Chondrocyte (in vitro differentiated cells): ENCODE measurements around the gene RADX. TPM values are rescaled to one million over a fixed set of nuclear protein-coding genes. Genes with fewer than 3 reads are reported as not detected.

Experiments used
- DNase-seq: peaks from one replicate; pipeline ENCODE4 v3.0.0; 2021; ENCODE audit warnings: mixed read lengths, low spot score
- H3K27ac Mint-ChIP-seq: one replicate; pipeline ENCODE4 v1.8.0; 2021; ENCODE audit warnings: mild to moderate bottlenecking, moderate library complexity, mixed read lengths; ENCODE audit not compliant: unreplicated experiment
- H3K27me3 Mint-ChIP-seq: 2 replicates; pipeline ENCODE4 v1.8.0; 2021; ENCODE audit warnings: low read depth, mixed read lengths
- H3K36me3 Mint-ChIP-seq: 2 replicates; pipeline ENCODE4 v1.8.0; 2021; ENCODE audit warnings: low read depth, mixed read lengths
- H3K4me1 Mint-ChIP-seq: 2 replicates; pipeline ENCODE4 v1.8.0; 2021; ENCODE audit warnings: low read depth, mild to moderate bottlenecking, mixed read lengths
- H3K4me3 Mint-ChIP-seq: one replicate; pipeline ENCODE4 v1.8.0; 2021; ENCODE audit warnings: mild to moderate bottlenecking, moderate library complexity, mixed read lengths; ENCODE audit not compliant: unreplicated experiment
- H3K9me3 Mint-ChIP-seq: 2 replicates; pipeline ENCODE4 v1.8.0; 2021; ENCODE audit warnings: low read depth, mixed read lengths
- total RNA-seq: library from RNA; stranded (reverse); gene quantifications from 3 replicates; pipeline ENCODE4 v1.2.1, GENCODE V29; 2021
- TF ChIP-seq, protein P1 (sequence below): fragments of 200-600 bp; sonication (generic); IDR thresholded peaks from 2 replicates; pipeline ENCODE4 v1.5.0; 2021; ENCODE audit warnings: antibody characterized with exemption, mild to moderate bottlenecking, moderate library complexity

The RADX gene
- total RNA-seq, 1 donor from 2014 or later = 0.17 TPM

DNA sequence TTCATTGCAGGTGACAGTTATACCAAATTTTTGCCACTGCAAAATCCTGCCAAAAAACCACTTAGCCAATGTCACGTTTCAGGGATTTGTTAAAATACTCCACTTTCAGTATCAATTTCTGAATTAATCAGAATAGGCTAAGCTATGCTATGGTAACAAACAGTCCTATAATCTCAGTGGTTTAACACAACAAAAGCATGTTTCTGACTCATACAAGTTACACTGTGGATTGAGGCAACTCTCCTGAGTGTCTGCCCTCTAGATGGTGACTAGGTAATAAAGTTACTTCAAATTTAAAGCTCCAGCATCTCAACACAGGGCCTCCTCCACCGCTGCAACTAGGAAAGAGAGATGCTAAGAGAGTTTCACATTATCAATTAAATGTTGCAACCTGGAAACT lies 23.0 kb upstream of the RADX start:
- Mint-ChIP-seq H3K36me3 (no peaks in the 10 kb centered on the region), H3K9me3 (no peaks in the 10 kb centered on the region), H3K4me3 (no peak overlapping the region), H3K4me1 (no peaks in the 10 kb centered on the region), H3K27ac (no peak overlapping the region), H3K27me3 (peaks cover 3% of the 10 kb centered on the region)
- TF ChIP-seq, protein P1, sequence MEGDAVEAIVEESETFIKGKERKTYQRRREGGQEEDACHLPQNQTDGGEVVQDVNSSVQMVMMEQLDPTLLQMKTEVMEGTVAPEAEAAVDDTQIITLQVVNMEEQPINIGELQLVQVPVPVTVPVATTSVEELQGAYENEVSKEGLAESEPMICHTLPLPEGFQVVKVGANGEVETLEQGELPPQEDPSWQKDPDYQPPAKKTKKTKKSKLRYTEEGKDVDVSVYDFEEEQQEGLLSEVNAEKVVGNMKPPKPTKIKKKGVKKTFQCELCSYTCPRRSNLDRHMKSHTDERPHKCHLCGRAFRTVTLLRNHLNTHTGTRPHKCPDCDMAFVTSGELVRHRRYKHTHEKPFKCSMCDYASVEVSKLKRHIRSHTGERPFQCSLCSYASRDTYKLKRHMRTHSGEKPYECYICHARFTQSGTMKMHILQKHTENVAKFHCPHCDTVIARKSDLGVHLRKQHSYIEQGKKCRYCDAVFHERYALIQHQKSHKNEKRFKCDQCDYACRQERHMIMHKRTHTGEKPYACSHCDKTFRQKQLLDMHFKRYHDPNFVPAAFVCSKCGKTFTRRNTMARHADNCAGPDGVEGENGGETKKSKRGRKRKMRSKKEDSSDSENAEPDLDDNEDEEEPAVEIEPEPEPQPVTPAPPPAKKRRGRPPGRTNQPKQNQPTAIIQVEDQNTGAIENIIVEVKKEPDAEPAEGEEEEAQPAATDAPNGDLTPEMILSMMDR = no peak
- DNase-seq = no peak

DNA sequence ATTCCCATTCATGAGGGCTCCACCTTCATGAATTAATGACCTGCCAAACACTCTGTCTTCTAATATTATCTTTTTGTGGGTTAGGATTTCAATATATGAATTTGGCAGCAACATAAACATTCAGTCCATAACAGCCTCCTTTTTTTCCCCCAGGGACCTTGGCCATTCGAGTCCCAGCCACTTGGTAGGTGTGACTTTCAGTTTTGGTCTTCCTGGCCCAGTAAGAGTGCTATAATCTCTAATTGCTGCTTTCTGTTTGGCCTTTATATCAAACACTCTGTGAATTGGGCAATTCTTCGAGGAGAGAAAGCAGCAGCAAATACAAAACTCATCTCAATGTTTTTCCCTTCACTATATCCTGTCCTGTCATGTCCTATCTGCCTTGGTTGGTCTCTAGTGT lies 12.4 kb upstream of the RADX start:
- DNase-seq = no peak
- Mint-ChIP-seq H3K4me3 (no peak overlapping the region), H3K27me3 (peaks cover 1% of the 10 kb centered on the region), H3K36me3 (no peaks in the 10 kb centered on the region), H3K9me3 (peaks cover 12% of the 10 kb centered on the region), H3K27ac (no peak overlapping the region), H3K4me1 (no peaks in the 10 kb centered on the region)
- TF ChIP-seq, protein P1 = no peak

DNA sequence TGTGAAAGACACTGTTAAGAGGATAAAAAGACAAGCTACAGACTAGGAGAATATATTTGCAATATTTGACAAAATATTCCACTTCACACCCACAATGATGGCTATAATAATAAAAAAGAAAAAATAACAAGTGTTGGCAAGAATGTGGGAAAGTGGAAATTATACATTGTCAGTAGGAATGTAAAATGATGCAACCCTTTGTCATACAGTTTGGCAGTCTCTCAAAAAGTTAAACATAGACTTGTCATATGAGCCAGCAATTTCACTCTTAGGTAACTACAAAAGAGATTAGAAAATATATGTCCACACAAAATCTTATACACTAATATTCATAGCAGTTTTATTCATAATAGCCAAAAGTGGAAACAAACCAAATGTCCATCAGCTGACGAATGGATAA lies 5.2 kb upstream of the RADX start:
- DNase-seq = no peak
- Mint-ChIP-seq H3K36me3 (no peaks in the 10 kb centered on the region), H3K9me3 (peaks cover 15% of the 10 kb centered on the region), H3K27me3 (peaks cover 4% of the 10 kb centered on the region), H3K4me1 (peaks cover 3% of the 10 kb centered on the region), H3K4me3 (no peak overlapping the region), H3K27ac (no peak overlapping the region)
- TF ChIP-seq, protein P1 = no peak

DNA sequence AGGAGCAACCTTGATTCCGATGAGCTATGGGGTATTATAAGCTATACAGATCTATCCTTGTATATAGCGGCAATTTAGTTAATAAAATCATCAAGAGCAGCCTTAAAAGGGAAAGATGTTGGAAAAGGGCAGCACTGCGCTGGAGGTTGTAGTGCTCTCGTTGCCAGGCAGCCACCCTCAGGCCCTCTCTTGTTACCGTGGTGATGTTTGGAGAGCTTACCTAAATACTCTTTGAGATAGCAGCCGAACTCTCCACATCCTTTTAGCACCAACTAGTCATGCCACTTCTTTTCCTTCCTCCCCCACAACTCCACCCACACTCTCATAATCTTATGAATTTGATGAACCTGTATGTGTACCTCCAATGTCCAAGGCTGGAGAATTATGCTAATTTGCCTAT lies 3.8 kb upstream of the RADX start:
- H3K27me3 Mint-ChIP-seq = peaks cover 9% of the 10 kb centered on the region
- peaks cover 7% of the 10 kb centered on the region for H3K4me1 Mint-ChIP-seq
- H3K27ac Mint-ChIP-seq = no peak overlapping the region
- DNase-seq = no peak
- H3K36me3 Mint-ChIP-seq = no peaks in the 10 kb centered on the region
- no peak overlapping the region for H3K4me3 Mint-ChIP-seq
- H3K9me3 Mint-ChIP-seq = peaks cover 11% of the 10 kb centered on the region
- TF ChIP-seq, protein P1 = no peak

DNA sequence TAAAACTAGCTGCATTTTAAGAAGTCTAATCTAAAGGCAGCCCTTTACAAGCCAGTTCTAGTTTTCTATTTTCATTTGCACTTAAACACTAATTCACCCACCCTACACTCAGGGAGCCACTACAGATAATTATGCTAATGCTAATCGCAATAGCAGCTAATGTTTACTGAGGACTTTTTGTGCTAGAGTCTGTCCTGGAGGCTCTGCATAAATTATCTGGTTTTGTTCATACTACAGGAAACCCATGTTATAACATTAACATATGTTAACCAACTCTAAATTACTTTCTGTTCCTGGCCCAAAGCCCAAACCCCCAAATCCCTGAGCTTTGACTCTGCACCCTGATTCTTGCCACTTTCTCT lies 480 bp upstream of the RADX start:
- Mint-ChIP-seq H3K9me3 (peaks cover 3% of the 10 kb centered on the region), H3K4me1 (peaks cover 7% of the 10 kb centered on the region), H3K27me3 (peaks cover 12% of the 10 kb centered on the region), H3K36me3 (no peaks in the 10 kb centered on the region), H3K27ac (no peak overlapping the region), H3K4me3 (peak overlapping the region; percentile 75)
- TF ChIP-seq, protein P1 = no peak
- DNase-seq = no peak
